CD4-positive, alpha-beta T cell treated with Interleukin-10 for 1 hour (primary cell): Measurements from ENCODE around the gene CCL3.
"Not testable (repeated sequence)": the region's sequence is repeated elsewhere in the genome, so short reads cannot be mapped to it uniquely, and the experiment has no call there.

Experiments
- DNase-seq: peaks from one replicate; pipeline ENCODE4 v3.0.0-alpha.2; 2020

CCL3 gene

GRCh38 chr17:36089888-36090836, at the start of gene CCL3:
Gene CCL3 (minus strand): TSS chr17:36090143. CDS start chr17:36090058, 85 bp downstream.
- peak; percentile 47 for DNase-seq

GRCh38 chr17:36136439-36136838, 46.5 kb upstream of the CCL3 start:
- no peak for DNase-seq

GRCh38 chr17:36136036-36136435, 46.1 kb upstream of the CCL3 start:
- no peak for DNase-seq

GRCh38 chr17:36135465-36135864, 45.5 kb upstream of the CCL3 start:
- no peak for DNase-seq

- DNase-seq, result no peak
These were observed 43.8 kb upstream of the CCL3 start for GRCh38 chr17:36133602-36134236.

GRCh38 chr17:36132421-36132831, 42.5 kb upstream of the CCL3 start:
- no peak for DNase-seq

- no peak for DNase-seq
These were observed 42.0 kb upstream of the CCL3 start for GRCh38 chr17:36131931-36132330.

GRCh38 chr17:36131421-36131820, 41.5 kb upstream of the CCL3 start:
- DNase-seq, result no peak

GRCh38 chr17:36130346-36130745, 40.4 kb upstream of the CCL3 start:
- no peak for DNase-seq

- no peak for DNase-seq
These were observed 39.7 kb upstream of the CCL3 start for GRCh38 chr17:36129616-36130015.

- no peak for DNase-seq
These were observed 38.6 kb upstream of the CCL3 start for GRCh38 chr17:36128411-36128978.

GRCh38 chr17:36127911-36128310, 38.0 kb upstream of the CCL3 start:
- no peak for DNase-seq

- DNase-seq, result no peak
These were observed 37.4 kb upstream of the CCL3 start for GRCh38 chr17:36127199-36127893.

GRCh38 chr17:36124879-36125824, 35.2 kb upstream of the CCL3 start:
- no peak for DNase-seq

GRCh38 chr17:36123431-36123830, 33.5 kb upstream of the CCL3 start:
- DNase-seq, result no peak

GRCh38 chr17:36121099-36121498, 31.2 kb upstream of the CCL3 start:
- not testable (repeated sequence) for DNase-seq

- no peak for DNase-seq
These were observed 30.3 kb upstream of the CCL3 start for GRCh38 chr17:36120221-36120620.

GRCh38 chr17:36118477-36119353, 28.8 kb upstream of the CCL3 start:
- DNase-seq, result no peak

- no peak for DNase-seq
These were observed 27.8 kb upstream of the CCL3 start for GRCh38 chr17:36117505-36118382.

- not testable (repeated sequence) for DNase-seq
These were observed 25.7 kb upstream of the CCL3 start for GRCh38 chr17:36115649-36115977.
